GM18907 (cell line): ENCODE measurements around the gene DEFB131A.
"Not testable (repeated sequence)": the region's sequence is repeated elsewhere in the genome, so short reads cannot be mapped to it uniquely, and the experiment has no call there.

Experiments used
- ATAC-seq: cut with Tn5 transposase; IDR thresholded peaks from one replicate; pipeline ENCODE4 v1.9.1; 2021; ENCODE audit warnings: mild to moderate bottlenecking, moderate library complexity; ENCODE audit not compliant: unreplicated experiment

Gene DEFB131A

DNA sequence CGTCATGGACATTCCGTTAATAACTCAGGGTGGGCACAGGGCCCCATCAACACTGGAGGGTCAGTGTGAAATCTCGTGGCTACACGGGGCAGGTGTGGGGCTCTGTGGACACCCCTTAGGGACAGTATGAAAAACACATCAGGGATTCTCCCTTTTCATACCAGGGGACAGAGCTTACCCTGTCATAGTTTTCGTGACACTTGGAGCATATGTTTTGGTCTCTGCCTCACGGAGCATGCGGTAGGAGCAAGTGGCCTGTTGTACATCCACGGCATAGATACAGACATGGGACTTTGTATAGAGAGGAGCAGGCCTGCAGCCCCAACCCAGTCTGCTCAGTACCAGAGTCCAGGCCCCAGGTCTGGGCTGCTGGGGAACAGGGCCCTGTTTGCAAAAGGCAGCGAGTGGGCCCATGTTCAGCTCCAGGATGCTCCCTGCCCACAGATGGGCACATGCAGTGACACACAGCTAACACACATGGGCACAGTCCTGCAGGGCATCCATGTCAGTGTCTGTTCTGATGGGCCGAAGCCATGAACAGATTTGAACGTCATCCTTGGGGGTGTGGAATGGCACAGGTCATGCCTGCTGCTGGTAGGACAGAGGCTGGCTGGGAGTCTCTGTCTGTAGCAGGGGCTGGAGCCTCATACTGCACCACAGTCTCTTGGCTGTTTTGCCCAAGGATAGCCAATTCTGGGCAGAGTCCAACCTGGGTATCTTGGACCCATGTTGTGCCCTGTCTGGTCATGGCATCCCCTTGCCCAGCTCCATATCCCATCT is 50.2 kb downstream of the DEFB131A start:
- ATAC-seq = not testable (repeated sequence)

DNA sequence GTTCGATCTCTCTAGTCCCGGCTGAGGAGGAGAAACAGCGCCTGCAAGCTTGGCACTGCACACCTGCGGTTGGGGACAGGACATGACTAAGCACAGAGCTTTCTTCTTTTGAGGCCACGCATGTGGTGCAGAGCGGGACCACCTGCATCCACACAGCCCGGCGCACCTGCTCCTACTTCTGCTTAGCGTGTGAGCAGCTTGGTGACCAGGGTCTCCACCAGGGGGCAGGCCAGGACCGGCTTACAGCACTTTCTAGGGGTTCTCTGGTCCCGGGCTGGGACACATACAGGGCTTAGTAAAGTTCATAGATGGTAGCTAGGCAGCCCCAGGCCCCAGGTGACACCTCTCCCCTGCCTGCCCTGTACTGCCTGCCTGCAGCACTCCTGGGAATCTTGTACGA is 51.2 kb downstream of the DEFB131A start:
- ATAC-seq = not testable (repeated sequence)

- not testable (repeated sequence) for ATAC-seq
Observed at GRCh38 chr4:9497575-9498467, 53.6 kb downstream of the DEFB131A start.

DNA sequence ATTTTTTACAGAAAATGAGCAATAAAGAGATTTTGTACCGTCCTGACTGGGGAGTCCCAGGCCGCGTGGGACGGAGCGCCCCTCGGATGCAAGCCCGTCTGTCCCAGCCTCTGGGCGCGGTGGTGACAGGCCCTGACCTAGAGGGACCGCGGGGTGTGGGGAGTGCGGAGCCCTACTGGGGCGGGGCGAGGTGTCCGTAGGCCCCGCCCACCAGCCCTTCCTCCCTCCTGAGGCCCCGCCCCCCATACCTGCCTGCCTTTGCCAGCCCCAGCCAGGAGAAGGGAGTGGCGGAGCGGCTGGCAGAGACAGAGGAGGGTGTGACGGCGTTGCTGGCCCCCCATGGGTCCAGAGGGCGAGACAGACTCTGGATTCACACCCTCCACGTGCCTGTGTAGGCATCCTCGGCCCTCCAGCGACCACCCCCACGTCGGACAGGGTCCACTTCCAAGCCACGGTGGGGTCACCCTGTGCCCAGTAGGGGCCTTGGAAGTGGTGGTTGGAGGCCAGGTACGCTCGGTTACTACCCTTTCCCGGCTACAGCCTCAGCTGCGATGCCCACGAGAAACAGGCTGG is 54.3 kb downstream of the DEFB131A start:
- not testable (repeated sequence) for ATAC-seq

DNA sequence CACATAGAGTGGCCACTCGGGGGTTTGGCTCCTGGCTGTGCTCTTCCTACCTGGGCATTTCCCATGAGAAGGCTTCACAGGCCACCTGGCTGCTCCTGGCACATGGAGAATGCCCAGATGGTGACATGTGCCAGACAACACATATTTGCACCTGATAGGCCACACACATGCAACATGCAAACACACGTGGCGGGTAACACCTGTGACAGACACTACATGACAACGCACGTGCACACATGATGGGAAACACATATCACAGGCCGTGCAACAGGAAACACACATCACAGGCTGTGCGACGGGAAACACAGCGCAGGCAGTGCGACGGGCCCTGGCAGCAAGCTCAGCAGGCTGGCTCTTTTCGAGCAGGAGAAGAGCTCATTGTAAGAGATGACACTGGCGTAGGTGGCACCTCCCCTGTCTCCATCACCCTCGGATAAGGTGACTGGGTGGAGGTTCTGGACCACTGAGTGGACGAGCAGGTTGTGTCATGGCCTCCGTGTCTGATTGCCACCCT is 55.8 kb downstream of the DEFB131A start:
- not testable (repeated sequence) for ATAC-seq
